HG02870 (cell line): ENCODE data around the gene LMO4.
A peak's percentile ranks its signal among the peaks of the same experiment; 100 is the strongest.

ENCODE experiments used
- ATAC-seq: cut with Tn5 transposase; IDR thresholded peaks from one replicate; pipeline ENCODE4 v1.9.1; 2021; ENCODE audit warnings: mild to moderate bottlenecking, moderate library complexity; ENCODE audit not compliant: unreplicated experiment

The LMO4 gene, protein sequence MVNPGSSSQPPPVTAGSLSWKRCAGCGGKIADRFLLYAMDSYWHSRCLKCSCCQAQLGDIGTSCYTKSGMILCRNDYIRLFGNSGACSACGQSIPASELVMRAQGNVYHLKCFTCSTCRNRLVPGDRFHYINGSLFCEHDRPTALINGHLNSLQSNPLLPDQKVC

GRCh38 chr1:87328272-87329050 lies at the start of gene LMO4:
LMO4 (plus strand) TSS chr1:87328880; CDS start chr1:87332016, 3,136 bp downstream.
- peak; percentile 81 for ATAC-seq

DNA sequence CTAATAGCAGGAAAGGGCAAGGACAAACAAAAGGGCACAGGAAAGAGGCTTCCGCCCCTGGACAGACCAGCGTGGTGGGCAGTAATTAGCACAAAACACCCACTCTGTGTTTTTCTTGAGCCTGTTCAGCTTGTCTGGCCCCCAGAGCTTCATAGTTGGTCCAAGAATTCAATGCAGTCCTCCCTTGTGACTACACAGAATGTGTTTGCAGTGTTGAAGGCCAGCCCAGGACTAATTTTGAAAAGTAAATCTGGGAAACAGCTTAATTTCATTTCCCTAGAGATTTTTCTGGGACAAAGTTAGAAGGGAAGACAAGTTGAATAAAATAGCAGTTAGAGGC lies 49.2 kb upstream of the LMO4 start:
- ATAC-seq = no peak

DNA sequence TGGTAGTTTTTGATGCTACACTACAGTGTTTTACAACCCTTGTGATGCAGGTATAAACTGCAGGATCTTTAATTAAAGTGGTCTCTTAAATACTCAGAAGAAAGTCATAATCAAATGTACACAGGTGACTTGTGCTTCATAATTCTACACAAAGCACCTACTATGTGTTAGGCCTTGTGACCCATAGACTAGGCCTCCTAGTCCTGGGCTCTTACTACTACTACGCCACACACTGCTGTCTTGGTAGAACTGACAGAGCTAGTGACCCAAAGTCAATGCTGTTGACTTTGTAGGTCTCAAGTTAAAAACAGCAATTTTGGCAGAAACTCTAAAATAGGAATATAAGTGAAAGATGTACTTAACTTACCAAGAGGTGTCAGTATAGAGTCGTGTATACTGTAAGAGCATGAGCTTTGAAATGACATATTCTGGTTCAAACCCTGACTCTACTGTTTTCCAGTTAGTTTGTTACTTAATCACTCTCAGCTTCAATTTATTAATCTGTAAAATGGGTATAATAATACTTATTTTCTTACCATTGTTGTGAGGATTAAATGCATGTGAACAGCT lies 48.6 kb upstream of the LMO4 start:
- no peak for ATAC-seq

DNA sequence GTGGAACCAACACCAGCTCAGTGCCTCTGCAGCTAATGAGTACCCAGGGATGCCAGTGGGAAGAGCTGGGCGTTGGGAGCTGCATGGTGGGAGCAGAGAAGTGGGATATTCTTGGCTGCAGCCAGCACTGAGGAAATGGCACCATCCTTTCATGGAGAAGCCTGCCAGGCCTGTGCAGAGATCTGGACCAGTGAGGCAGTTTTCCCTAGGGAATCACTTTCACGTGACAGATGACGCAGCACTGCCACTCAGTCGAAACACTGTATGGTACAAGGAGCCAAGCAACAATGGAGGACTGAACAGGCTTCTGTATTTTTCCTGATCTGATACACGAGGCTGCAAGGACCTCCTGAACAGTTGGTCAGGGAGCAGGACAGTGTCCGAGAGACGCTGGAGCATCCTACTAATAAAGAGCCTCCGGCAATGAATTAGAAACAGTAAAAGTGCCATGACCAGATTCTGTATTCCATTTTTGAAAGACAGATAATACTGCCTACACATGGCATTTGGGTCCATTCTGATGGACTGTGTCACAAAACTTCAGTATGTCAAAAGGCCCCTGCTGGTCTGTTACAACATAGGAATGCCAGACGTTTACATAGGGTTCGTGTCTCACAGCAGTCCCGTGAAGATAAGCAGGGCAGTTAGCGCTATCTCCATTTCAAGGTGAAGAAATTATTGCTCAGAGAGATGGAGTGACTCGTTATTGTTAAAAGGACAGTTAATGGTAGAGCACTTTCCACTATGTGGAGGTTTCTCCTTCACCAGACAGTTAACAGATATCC lies 44.0 kb upstream of the LMO4 start:
- ATAC-seq = no peak

DNA sequence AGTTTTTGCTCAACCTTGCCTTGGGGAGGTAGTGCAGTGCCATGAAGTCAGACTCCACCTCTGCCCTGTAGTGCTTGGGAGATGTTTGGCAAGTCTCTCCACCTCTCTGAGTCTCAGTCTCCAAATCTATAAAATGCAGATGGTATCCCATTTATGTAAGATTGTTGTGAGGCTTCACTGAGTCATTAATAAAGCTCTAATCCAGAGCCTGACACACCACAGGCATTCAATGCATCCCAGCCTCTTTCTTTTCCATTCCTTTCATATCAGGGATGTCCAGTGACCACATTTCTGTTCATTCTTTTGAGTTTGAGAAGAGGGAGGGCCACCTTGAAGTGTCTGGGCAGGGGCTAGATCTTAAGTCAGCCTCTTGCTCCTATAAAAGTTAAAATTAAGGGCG lies 37.6 kb upstream of the LMO4 start:
- no peak for ATAC-seq

DNA sequence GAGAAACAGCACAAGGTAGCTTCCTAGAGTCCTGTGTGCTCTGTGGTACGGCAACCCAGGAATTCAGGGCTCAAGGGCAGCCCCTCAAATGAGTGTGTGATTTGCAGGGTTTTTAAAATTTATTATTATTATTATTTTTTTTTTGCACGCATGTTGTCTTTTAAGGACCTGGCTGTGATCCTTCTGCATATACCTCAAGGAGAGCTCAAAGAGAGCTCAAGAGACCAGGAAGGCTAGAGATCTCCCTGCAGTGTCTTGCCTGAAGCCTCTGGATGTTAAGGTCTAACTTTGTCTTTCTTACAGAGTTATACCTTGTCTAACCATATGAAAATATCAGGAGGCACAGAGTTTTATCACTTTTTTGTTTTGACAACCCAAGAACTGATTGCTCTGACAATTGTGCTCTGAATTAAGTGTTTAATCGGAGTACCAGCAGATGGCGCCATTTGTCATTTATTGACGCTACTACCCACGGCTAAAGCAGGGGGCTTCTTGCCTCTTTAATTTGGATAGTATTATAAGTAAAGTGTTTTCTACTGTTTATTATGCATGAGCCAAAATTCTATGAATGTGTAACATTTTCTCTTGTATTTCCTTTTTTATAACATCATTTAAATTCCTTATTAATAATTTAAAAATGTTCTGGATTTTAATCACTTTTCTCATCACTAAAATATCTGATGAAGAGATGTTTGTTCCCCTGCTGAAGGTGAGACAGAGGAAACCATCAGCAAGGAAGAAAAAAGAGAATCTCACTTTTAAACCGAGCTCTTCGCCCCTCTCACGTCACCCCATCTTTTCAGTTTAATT lies 35.8 kb upstream of the LMO4 start:
- peak; percentile 68 for ATAC-seq

DNA sequence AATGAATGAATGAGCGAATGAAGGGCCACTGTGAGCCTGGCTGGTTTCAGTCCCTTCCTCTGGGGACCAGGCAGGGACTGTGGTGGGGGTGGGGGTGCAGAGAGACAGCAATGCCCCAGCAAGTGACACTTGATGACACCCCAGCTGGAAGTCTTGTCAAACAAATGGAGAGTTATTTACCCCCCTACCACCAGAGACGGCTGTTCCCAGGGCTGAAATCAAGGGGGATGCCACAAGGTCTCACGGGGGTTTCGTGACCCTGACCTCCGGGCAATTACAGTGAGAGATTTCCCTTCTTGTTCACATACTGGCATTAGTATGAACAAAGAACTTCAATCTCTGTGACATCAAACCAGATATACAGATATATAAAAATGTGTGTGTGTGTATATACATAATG lies 34.0 kb upstream of the LMO4 start:
- ATAC-seq = no peak

- no peak for ATAC-seq
Observed at GRCh38 chr1:87295445-87296110, 33.1 kb upstream of the LMO4 start.

DNA sequence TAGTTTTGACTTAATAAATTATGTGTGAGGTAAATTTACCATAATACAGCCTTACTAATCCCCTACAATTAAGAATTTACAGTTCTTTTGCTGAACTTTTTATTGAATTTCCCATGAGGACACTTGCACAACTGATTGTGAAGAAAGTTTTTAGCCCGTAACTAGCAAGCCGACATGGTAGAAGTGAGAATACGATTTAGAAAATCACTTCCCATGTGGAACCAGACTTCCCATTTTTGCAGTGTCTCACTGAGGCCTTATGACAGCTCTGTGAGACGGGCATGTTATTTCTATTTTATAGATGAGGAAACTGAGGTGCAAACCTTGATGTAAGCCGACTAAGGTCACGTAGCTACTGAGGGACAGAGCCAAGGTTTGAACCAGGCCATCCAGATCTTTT lies 32.5 kb upstream of the LMO4 start:
- ATAC-seq = no peak

DNA sequence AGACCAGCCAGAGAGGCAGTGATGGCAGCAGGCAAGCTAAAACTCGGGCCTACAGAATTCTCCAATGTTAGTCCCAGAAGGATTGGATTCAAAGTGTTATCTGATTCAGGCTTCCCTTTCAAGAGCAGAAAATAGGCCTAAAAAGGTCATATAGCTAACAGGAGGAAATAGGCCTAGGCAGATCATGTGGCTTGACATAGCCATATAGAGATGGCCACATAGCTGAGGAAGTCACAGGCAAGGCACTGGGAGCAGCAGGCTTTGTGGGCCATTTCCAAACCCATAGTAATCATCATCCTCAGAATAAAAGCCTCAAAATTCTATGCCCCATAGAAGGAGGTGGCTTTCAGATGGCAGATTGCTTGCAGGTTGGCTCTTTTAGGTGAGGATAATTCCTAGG lies 29.0 kb upstream of the LMO4 start:
- no peak for ATAC-seq

- no peak for ATAC-seq
Observed at GRCh38 chr1:87300628-87301027, 28.1 kb upstream of the LMO4 start.

DNA sequence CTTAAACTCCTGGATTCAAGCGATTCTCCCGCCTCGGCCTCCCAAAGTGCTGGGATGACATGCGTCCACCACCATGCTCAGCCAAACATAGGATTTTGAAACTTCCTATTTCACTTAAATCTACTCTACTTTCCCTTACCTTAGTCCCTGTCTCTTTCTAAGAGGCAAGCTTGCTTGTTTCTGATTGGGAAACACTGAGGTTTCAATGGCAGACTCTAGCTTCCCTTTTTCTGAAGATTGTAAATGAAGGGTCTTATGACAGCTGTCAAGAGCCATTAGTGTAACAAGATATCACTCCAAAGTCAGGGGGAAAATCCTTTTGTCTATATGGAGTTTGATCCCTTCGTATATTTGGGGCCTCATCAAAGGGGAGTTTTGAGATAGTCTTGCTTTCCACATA lies 23.5 kb upstream of the LMO4 start:
- ATAC-seq = no peak

GRCh38 chr1:87305762-87306161 lies 22.9 kb upstream of the LMO4 start:
- no peak for ATAC-seq

DNA sequence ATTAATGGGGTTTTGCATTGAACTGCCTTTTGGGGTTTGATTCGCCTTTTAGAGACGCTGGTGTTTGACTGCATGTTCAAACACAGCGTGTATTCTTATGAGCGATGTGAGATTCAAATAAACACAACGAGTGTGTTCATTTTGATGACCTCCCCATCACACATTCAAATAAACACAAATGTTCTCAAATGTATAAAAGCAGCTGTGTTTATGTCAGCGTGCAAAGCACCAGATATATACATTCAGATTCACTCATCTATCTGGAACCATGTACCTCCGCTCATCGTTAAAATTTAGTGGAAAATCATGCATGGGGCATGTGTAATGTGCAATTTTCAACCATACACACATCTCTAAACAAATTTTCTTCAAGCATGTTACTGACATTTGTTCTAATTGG lies 21.4 kb upstream of the LMO4 start:
- no peak for ATAC-seq

GRCh38 chr1:87307931-87308330 lies 20.7 kb upstream of the LMO4 start:
- ATAC-seq = no peak

DNA sequence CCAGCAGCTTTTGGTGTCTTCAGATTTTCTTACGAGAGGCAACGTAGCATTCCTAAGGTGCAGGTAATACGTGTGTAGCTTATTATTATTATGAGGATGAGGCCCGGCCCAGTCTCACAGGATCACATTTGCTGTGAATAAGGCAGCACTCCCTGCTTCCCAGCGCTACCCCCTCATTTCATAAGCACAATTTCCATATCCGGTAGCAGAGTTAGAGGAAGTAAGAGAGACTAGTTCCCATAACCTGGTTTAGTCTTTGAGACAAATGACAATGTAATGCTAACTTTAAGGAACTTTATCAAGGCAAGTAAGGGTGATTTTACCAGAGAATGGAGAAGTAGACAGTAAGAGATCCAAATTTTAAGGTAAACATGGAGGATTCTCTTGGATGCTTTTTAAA lies 14.6 kb upstream of the LMO4 start:
- no peak for ATAC-seq

DNA sequence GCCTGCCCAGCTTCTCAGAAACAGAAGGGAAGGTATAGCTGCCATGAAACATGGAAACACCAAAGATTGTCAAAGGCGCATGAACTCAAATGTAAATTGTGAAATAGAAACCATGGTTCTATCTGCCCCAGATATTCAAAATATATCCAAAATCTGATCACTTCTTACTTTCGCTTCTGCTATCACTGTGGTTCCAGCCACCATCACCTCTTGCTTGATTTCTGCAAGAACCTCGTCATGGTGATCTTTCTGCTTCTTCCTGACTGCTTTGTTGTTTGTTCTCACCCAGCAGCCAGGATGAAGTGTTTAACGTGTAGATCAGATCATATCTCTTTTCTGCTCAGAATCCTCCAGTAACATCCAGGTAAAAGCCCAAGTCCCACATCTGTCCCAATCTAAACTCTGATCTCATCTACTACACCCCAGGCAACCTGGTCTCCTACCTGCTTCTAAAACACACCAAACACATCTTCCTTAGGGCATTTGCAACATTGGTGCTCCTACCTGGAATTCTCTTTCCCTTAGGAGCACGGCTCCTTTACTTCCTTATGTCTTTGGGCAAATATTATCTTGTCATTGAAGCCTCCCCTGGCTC lies 10.5 kb upstream of the LMO4 start:
- peak; percentile 77 for ATAC-seq

GRCh38 chr1:87318806-87319205 lies 9.9 kb upstream of the LMO4 start:
- ATAC-seq = no peak

DNA sequence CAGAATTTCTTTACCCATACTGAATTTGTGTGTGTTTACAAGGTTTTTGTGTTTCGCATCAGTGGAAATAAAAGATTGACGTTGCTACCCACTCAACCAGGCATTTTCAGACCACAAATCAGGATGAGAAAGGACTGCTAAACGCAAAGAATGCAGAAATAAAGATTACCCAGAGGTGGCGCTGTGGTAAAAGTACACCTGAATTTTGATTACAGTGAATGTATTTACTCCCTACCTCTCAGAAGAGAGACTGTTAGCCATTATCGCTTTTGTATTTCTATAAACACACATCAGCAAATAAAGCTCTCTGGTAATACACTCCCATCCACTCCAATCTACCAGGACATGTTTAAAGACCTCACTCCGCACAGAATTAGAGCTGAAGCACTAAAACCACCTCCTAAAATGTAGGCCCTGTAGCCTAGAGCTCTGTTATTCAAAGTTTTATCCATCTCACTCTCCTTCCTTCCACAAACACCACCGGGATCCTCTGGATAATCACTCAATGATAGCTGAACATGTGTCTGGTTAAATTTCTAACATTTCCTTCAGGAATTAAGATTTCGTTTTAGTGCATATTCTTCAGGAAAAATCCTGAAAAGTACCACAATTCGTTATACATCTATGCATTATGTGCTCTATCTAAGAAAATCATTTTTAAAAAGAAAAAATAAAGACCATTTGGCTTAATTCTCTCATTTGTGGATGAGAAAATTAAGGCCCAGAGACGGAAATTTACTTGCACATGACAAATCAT lies 2.5 kb upstream of the LMO4 start:
- ATAC-seq = no peak
